HEK293 (cell line): Measurements from ENCODE around the gene BUB3.

Experiments used
- CTCF ChIA-PET: fragments of 350-600 bp; formaldehyde crosslinking; extraction: SDS; loops from one replicate; lab custom pipeline; 2021; ENCODE audit warnings: antibody characterized with exemption; lab: Yijun Ruan, JAX
- POLR2A ChIA-PET: fragments of 300-600 bp; formaldehyde crosslinking; extraction: SDS; loops from one replicate; lab custom pipeline; 2020; ENCODE audit warnings: antibody characterized with exemption, inconsistent platforms; lab: Yijun Ruan, JAX
- H3K27ac ChIP-seq: fragments of 200-500 bp; sonication (Bioruptor generic); 2 replicates; pipeline ENCODE4 v1.5.1; 2014; ENCODE audit warnings: low read depth, low read length, control low read depth, inconsistent platforms; ENCODE audit errors: extremely low read depth
- H3K36me3 ChIP-seq, 2 experiments: fragments of 200-500 bp in 1 of 2; sonication (Bioruptor generic) in 1 of 2; 1 replicate in 1 of 2; 2 replicates in 1 of 2; pipeline ENCODE4 v1.5.1; 2014 to 2017; ENCODE audit warnings: inconsistent platforms in 2 of 2, low read length in 2 of 2; ENCODE audit not compliant: control insufficient read depth in 2 of 2, insufficient read depth in 1 of 2
- H3K4me1 ChIP-seq: fragments of 200-500 bp; sonication (Bioruptor generic); 2 replicates; pipeline ENCODE4 v1.5.1; 2014; ENCODE audit warnings: mild to moderate bottlenecking, low read length, inconsistent platforms; ENCODE audit not compliant: control insufficient read depth, insufficient read depth
- H3K4me3 ChIP-seq: 2 replicates; pipeline ENCODE4 v1.5.1; 2011; ENCODE audit warnings: low read depth, mild to moderate bottlenecking, control low read depth, low read length, moderate library complexity
- H3K9me3 ChIP-seq: fragments of 200-500 bp; sonication (Bioruptor generic); 2 replicates; pipeline ENCODE4 v1.5.1; 2014; ENCODE audit warnings: low read depth, low read length, inconsistent platforms; ENCODE audit not compliant: control insufficient read depth, insufficient read depth
- FEZF1 ChIP-seq: fragments of 450-650 bp; formaldehyde crosslinking; IDR thresholded peaks from 2 replicates; pipeline ENCODE4 v1.5.1; 2016; ENCODE audit warnings: missing biosample characterization, missing genetic modification characterization
- HOXC10 ChIP-seq: sonication (generic); formaldehyde crosslinking; IDR thresholded peaks from 2 replicates; pipeline ENCODE4 v1.8.1; 2023; ENCODE audit warnings: mild to moderate bottlenecking, missing genetic modification reagents
- KLF16 ChIP-seq: fragments of 450-650 bp; formaldehyde crosslinking; IDR thresholded peaks from 2 replicates; pipeline ENCODE4 v1.5.1; 2017; ENCODE audit warnings: missing biosample characterization, missing genetic modification characterization
- KLF7 ChIP-seq: fragments of 450-650 bp; formaldehyde crosslinking; IDR thresholded peaks from 2 replicates; pipeline ENCODE4 v1.5.1; 2016; ENCODE audit warnings: missing biosample characterization, missing genetic modification characterization, borderline replicate concordance
- MZF1 ChIP-seq: fragments of 450-650 bp; formaldehyde crosslinking; IDR thresholded peaks from 2 replicates; pipeline ENCODE4 v1.5.1; 2017; ENCODE audit warnings: missing biosample characterization, missing genetic modification characterization, borderline replicate concordance
- REPIN1 ChIP-seq: fragments of 450-650 bp; formaldehyde crosslinking; IDR thresholded peaks from 2 replicates; pipeline ENCODE4 v1.5.1; 2017; ENCODE audit warnings: missing biosample characterization, missing genetic modification characterization, low read depth
- SCRT2 ChIP-seq: fragments of 450-650 bp; formaldehyde crosslinking; IDR thresholded peaks from 2 replicates; pipeline ENCODE4 v1.5.1; 2016; ENCODE audit warnings: missing biosample characterization, missing genetic modification characterization
- SP2 ChIP-seq: fragments of 450-650 bp; formaldehyde crosslinking; IDR thresholded peaks from 2 replicates; pipeline ENCODE4 v1.5.1; 2016; ENCODE audit warnings: missing biosample characterization, missing genetic modification characterization
- SP3 ChIP-seq: fragments of 450-650 bp; formaldehyde crosslinking; IDR thresholded peaks from 2 replicates; pipeline ENCODE4 v1.5.1; 2016; ENCODE audit warnings: missing biosample characterization, missing genetic modification characterization
- TRIM28 ChIP-seq: IDR thresholded peaks from 2 replicates; pipeline ENCODE4 v1.6.1; 2011; ENCODE audit warnings: low read length, control low read depth, borderline replicate concordance
- YY1 ChIP-seq: fragments of 450-650 bp; formaldehyde crosslinking; IDR thresholded peaks from 2 replicates; pipeline ENCODE4 v1.5.1; 2018; ENCODE audit warnings: missing biosample characterization, missing genetic modification characterization
- YY2 ChIP-seq: fragments of 450-650 bp; formaldehyde crosslinking; IDR thresholded peaks from 2 replicates; pipeline ENCODE4 v1.5.1; 2016; ENCODE audit warnings: missing biosample characterization, missing genetic modification characterization
- ZBTB10 ChIP-seq: fragments of 450-650 bp; formaldehyde crosslinking; IDR thresholded peaks from 2 replicates; pipeline ENCODE4 v1.5.1; 2016; ENCODE audit warnings: missing biosample characterization, missing genetic modification characterization
- ZBTB7A ChIP-seq: fragments of 450-650 bp; formaldehyde crosslinking; IDR thresholded peaks from 2 replicates; pipeline ENCODE4 v1.5.1; 2016; ENCODE audit warnings: low read depth, missing biosample characterization, missing genetic modification characterization
- ZBTB8A ChIP-seq: fragments of 450-650 bp; formaldehyde crosslinking; IDR thresholded peaks from 2 replicates; pipeline ENCODE4 v1.5.1; 2016; ENCODE audit warnings: missing biosample characterization, missing genetic modification characterization
- ZFHX2 ChIP-seq: fragments of 450-650 bp; formaldehyde crosslinking; conservative IDR thresholded peaks from 2 replicates; pipeline ENCODE4 v1.5.1; 2016; ENCODE audit warnings: missing biosample characterization, missing genetic modification characterization
- ZNF148 ChIP-seq: fragments of 450-650 bp; formaldehyde crosslinking; IDR thresholded peaks from 2 replicates; pipeline ENCODE4 v1.5.0; 2017; ENCODE audit warnings: missing biosample characterization, missing genetic modification characterization, borderline replicate concordance
- ZNF169 ChIP-seq: fragments of 450-650 bp; formaldehyde crosslinking; IDR thresholded peaks from 2 replicates; pipeline ENCODE4 v1.5.1; 2016; ENCODE audit warnings: missing biosample characterization, missing genetic modification characterization
- ZNF175 ChIP-seq: fragments of 450-650 bp; formaldehyde crosslinking; IDR thresholded peaks from 2 replicates; pipeline ENCODE4 v1.5.1; 2016; ENCODE audit warnings: missing biosample characterization, missing genetic modification characterization
- ZNF211 ChIP-seq: fragments of 450-650 bp; formaldehyde crosslinking; IDR thresholded peaks from 2 replicates; pipeline ENCODE4 v1.5.1; 2016; ENCODE audit warnings: low read depth, missing biosample characterization, missing genetic modification characterization
- ZNF24 ChIP-seq: fragments of 450-650 bp; formaldehyde crosslinking; IDR thresholded peaks from 2 replicates; pipeline ENCODE4 v1.5.1; 2016; ENCODE audit warnings: missing biosample characterization, missing genetic modification characterization
- ZNF26 ChIP-seq: fragments of 450-650 bp; formaldehyde crosslinking; IDR thresholded peaks from 2 replicates; pipeline ENCODE4 v1.5.1; 2016; ENCODE audit warnings: missing biosample characterization, missing genetic modification characterization
- ZNF266 ChIP-seq: fragments of 450-650 bp; formaldehyde crosslinking; IDR thresholded peaks from 2 replicates; pipeline ENCODE4 v1.5.1; 2016; ENCODE audit warnings: missing biosample characterization, missing genetic modification characterization, low read depth
- ZNF302 ChIP-seq: fragments of 450-650 bp; formaldehyde crosslinking; IDR thresholded peaks from 2 replicates; pipeline ENCODE4 v1.5.1; 2016; ENCODE audit warnings: missing biosample characterization, missing genetic modification characterization, low read depth
- ZNF366 ChIP-seq: fragments of 450-650 bp; formaldehyde crosslinking; conservative IDR thresholded peaks from 2 replicates; pipeline ENCODE4 v1.5.1; 2016; ENCODE audit warnings: missing biosample characterization, missing genetic modification characterization
- ZNF404 ChIP-seq: fragments of 450-650 bp; formaldehyde crosslinking; IDR thresholded peaks from 2 replicates; pipeline ENCODE4 v1.5.1; 2017; ENCODE audit warnings: missing biosample characterization, missing genetic modification characterization
- ZNF426 ChIP-seq: fragments of 450-650 bp; formaldehyde crosslinking; IDR thresholded peaks from 2 replicates; pipeline ENCODE4 v1.5.1; 2017; ENCODE audit warnings: missing biosample characterization, missing genetic modification characterization, mild to moderate bottlenecking, inconsistent platforms, moderate library complexity
- ZNF600 ChIP-seq: fragments of 450-650 bp; formaldehyde crosslinking; IDR thresholded peaks from 2 replicates; pipeline ENCODE4 v1.5.1; 2016; ENCODE audit warnings: missing biosample characterization, missing genetic modification characterization
- ZNF623 ChIP-seq: fragments of 450-650 bp; formaldehyde crosslinking; IDR thresholded peaks from 2 replicates; pipeline ENCODE4 v1.5.1; 2016; ENCODE audit warnings: missing biosample characterization, missing genetic modification characterization
- ZNF660 ChIP-seq: fragments of 450-650 bp; IDR thresholded peaks from 2 replicates; pipeline ENCODE4 v1.5.1; 2018; ENCODE audit warnings: missing biosample characterization, mild to moderate bottlenecking, missing genetic modification characterization
- ZNF76 ChIP-seq: fragments of 450-650 bp; formaldehyde crosslinking; IDR thresholded peaks from 2 replicates; pipeline ENCODE4; 2016; ENCODE audit warnings: low read depth, missing biosample characterization, missing genetic modification characterization, borderline replicate concordance
- ZNF785 ChIP-seq: fragments of 450-650 bp; formaldehyde crosslinking; IDR thresholded peaks from 2 replicates; pipeline ENCODE4 v1.5.1; 2016; ENCODE audit warnings: missing biosample characterization, missing genetic modification characterization
- ZNF837 ChIP-seq: fragments of 450-650 bp; formaldehyde crosslinking; IDR thresholded peaks from 2 replicates; pipeline ENCODE4 v1.5.1; 2016; ENCODE audit warnings: missing biosample characterization, missing genetic modification characterization
- ZNF843 ChIP-seq: fragments of 450-650 bp; formaldehyde crosslinking; IDR thresholded peaks from 2 replicates; pipeline ENCODE4 v1.5.1; 2016; ENCODE audit warnings: missing biosample characterization, missing genetic modification characterization

The BUB3 gene

GRCh38 chr10:123154092-123154710 lies at the start of gene BUB3:
Gene BUB3 (plus strand): TSS chr10:123154402. CDS start chr10:123154918, 516 bp downstream.
- CTCF ChIA-PET, result interaction anchor here (0.6 to 1.0 kb wide), 2 partner anchors 21 to 210 kb away, joined by 3 read pairs; no protein-coding TSS in a partner anchor
- peak within 1 kb of the TSS; percentile 93 for H3K4me3 ChIP-seq
- peak within 1 kb of the TSS; percentile 95 for H3K27ac ChIP-seq
- POLR2A ChIA-PET, result interaction anchor here (0.5 to 1.3 kb wide), 25 partner anchors 9 to 1704 kb away, joined by 3 to 10 read pairs (median 4); partner anchors contain the start of genes ACADSB, C10orf88, IKZF5 and OAT
- H3K9me3 ChIP-seq, result no peaks in the 10 kb centered on the region
- H3K36me3 ChIP-seq, result peaks cover 29 to 44% of the 10 kb centered on the region in 2 experiments
- peaks cover 13% of the 10 kb centered on the region for H3K4me1 ChIP-seq
- TF ChIP-seq ZFHX2, result peak; percentile 29
- TF ChIP-seq ZNF169 (tag by site-specific recombination), result no peak
- peak; percentile 20; the same call in 1 of the 2 replicates for TF ChIP-seq KLF16 (tag by site-specific recombination)
- TF ChIP-seq HOXC10 (CRISPR knock-in tag), result no peak
- no peak for TF ChIP-seq ZNF623 (tag by site-specific recombination)
- no peak for TF ChIP-seq ZNF266 (tag by site-specific recombination)
- TF ChIP-seq ZNF366 (tag by site-specific recombination), result no peak
- TF ChIP-seq ZNF660 (tag by site-specific recombination), result no peak
- peak; percentile 96 for TF ChIP-seq SP2 (tag by site-specific recombination)
- no peak for TF ChIP-seq ZBTB7A (tag by site-specific recombination)
- TF ChIP-seq ZNF785 (tag by site-specific recombination), result no peak
- no peak for TF ChIP-seq ZNF426 (tag by site-specific recombination)
- no peak for TF ChIP-seq ZNF404 (tag by site-specific recombination)
- no peak for TF ChIP-seq YY1
- TF ChIP-seq REPIN1 (tag by site-specific recombination), result no peak; the same call in 1 of the 2 replicates
- TF ChIP-seq ZNF211 (tag by site-specific recombination), result no peak
- TF ChIP-seq SP3 (tag by site-specific recombination), result peak; percentile 91
- peak; percentile 98 for TF ChIP-seq ZNF76 (tag by site-specific recombination)
- TF ChIP-seq ZNF837 (tag by site-specific recombination), result no peak
- TF ChIP-seq YY2, result peak; percentile 42; the same call in 1 of the 2 replicates
- no peak for TF ChIP-seq ZNF175 (tag by site-specific recombination)
- no peak for TF ChIP-seq ZNF302 (tag by site-specific recombination)
- no peak for TF ChIP-seq MZF1
- no peak for TF ChIP-seq ZNF600 (tag by site-specific recombination)
- peak; percentile 60; the same call in 1 of the 2 replicates for TF ChIP-seq ZBTB8A
- TF ChIP-seq KLF7, result peak; percentile 73; the same call in 1 of the 2 replicates
- TF ChIP-seq ZNF24 (tag by site-specific recombination), result no peak
- TF ChIP-seq ZNF843 (tag by site-specific recombination), result peak; percentile 53
- TF ChIP-seq FEZF1 (tag by site-specific recombination), result no peak
- TF ChIP-seq ZBTB10 (tag by site-specific recombination), result no peak; the same call in 1 of the 2 replicates
- TF ChIP-seq ZNF26, result no peak
- no peak; the same call in 1 of the 2 replicates for TF ChIP-seq TRIM28
- no peak for TF ChIP-seq ZNF148 (tag by site-specific recombination)
- TF ChIP-seq SCRT2 (tag by site-specific recombination), result no peak
